Adipocyte (in vitro differentiated cells): ENCODE results near the gene UBE2R2.
"Not testable (repeated sequence)": the region's sequence is repeated elsewhere in the genome, so short reads cannot be mapped to it uniquely, and the experiment has no call there.

Experiments
- DNase-seq: peaks from one replicate; pipeline ENCODE4 v3.0.0-alpha.2; 2015; ENCODE audit warnings: low read depth
- H3K27me3 ChIP-seq: replicated peaks from 2 replicates; pipeline ENCODE4 v1.7.0; 2013; ENCODE audit warnings: mild to moderate bottlenecking, low read length, moderate library complexity; ENCODE audit not compliant: control insufficient read depth, insufficient read depth
- H3K36me3 ChIP-seq: 2 replicates; pipeline ENCODE4 v1.7.0; 2013; ENCODE audit warnings: low read length, mild to moderate bottlenecking, moderate library complexity; ENCODE audit not compliant: control insufficient read depth, insufficient read depth, severe bottlenecking
- H3K4me1 ChIP-seq: 2 replicates; pipeline ENCODE4 v1.7.0; 2013; ENCODE audit warnings: mild to moderate bottlenecking, low read length, moderate library complexity; ENCODE audit not compliant: control insufficient read depth, insufficient read depth
- H3K4me3 ChIP-seq: 2 replicates; pipeline ENCODE4 v1.7.0; 2013; ENCODE audit warnings: mild to moderate bottlenecking, low read length, moderate library complexity
- H3K9ac ChIP-seq: 2 replicates; pipeline ENCODE4 v1.7.0; 2013; ENCODE audit warnings: mild to moderate bottlenecking, low read length, moderate library complexity
- H3K9me3 ChIP-seq: 2 replicates; pipeline ENCODE4 v1.7.0; 2013; ENCODE audit warnings: mild to moderate bottlenecking, low read length, moderate library complexity; ENCODE audit not compliant: control insufficient read depth

UBE2R2 gene

GRCh38 chr9:33868440-33868973 lies 51.5 kb downstream of the UBE2R2 start:
- peak overlapping the region; percentile 6 for H3K9ac ChIP-seq
- no peaks in the 10 kb centered on the region for H3K36me3 ChIP-seq
- H3K4me3 ChIP-seq = peak overlapping the region; percentile 48
- H3K27me3 ChIP-seq = no peaks in the 10 kb centered on the region
- DNase-seq = peak; percentile 36
- no peaks in the 10 kb centered on the region for H3K9me3 ChIP-seq
- H3K4me1 ChIP-seq = peaks cover 20% of the 10 kb centered on the region

DNA sequence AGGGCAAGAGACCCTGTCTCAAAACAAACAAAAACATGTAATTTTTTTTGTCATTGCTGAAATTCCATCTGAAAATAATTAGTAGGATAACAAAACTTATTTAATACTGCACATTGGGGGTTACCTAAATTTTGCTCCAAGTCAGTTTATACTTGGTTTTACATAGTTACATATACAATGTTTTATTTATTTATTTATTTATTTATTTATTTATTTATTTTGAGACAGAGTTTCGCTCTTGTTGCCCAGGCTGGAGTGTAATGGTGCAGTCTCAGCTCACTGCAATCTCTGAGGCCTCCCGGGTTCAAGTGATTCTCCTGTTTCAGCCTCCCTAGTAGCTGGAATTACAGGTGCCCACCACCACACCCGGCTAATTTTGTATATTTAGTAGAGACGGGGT lies 52.3 kb downstream of the UBE2R2 start:
- H3K36me3 ChIP-seq, H3K27me3 ChIP-seq, H3K9ac ChIP-seq, H3K9me3 ChIP-seq, DNase-seq: not testable (repeated sequence)
- H3K4me1 ChIP-seq = peaks cover 20% of the 10 kb centered on the region
- H3K4me3 ChIP-seq = peak overlapping the region; percentile 48

DNA sequence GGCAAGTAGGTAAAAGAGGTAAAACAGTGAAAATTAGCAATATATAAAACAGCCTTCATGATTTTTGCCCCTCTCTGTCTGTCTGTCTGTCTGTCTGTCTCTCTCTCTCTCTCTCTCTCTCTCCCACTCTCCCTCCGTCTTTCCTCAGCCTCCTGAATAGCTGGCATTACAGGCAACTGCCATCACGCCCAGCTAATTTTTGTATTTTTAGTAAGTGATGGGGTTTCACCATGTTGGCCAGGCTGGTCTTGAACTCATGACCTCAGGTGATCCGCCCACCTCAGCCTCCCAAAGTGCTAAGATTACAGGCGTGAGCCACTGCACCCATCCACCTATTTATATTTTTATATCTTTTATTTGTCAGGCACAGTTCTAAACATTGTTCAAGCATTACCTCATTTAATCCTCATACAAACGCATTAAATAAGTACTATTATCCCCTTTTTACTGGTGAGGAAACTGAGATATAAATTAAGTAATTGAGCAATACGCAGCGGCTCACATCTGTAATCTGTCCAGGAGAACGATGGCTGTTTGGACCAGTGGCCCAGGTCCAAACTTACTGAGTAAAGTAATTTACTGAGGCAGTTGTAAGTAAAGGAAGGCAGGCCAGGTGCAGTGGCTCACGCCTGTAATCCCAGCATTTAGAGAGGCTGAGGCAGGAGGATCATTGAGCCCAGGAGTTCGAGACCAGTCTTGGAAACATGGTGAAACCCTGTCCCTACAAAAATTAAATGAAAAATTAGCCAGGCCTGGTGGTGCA lies 60.9 kb downstream of the UBE2R2 start:
- no peak overlapping the region for H3K4me3 ChIP-seq
- H3K9me3 ChIP-seq = no peaks in the 10 kb centered on the region
- H3K27me3 ChIP-seq = no peaks in the 10 kb centered on the region
- H3K4me1 ChIP-seq = peaks cover 14% of the 10 kb centered on the region
- DNase-seq = no peak
- no peaks in the 10 kb centered on the region for H3K36me3 ChIP-seq
- H3K9ac ChIP-seq = no peak overlapping the region

DNA sequence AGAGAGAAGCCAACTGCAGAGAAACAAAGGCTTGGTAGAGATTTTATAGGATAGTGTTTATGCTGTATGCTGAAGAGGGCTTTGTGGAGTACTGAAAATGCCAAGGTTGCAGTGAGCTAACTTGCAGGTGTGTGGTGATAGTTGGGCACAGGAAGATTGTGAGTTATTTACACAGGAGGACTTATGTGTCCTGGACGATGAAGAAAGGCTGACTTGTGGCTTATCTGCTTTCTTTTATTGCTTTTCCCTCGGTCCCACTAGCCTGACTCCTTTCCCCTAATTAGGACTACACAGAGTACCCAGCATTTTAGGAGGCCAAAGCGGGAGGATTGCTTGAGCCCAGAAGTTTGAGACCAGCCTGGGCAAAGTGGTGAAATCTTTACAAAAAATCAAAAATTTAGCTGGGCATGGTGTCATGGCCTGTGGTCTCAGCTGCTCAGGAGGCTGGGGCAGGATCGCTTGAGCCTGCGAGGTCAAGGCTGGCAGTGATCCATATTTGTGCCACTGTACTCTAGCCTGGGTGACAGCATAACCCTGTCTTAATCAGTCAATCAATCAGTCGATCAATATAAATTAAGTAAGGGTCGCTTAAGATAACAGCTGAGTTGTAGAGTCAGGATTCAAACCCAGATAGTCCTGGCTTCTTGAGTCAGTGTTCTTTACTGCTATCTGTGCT lies 61.9 kb downstream of the UBE2R2 start:
- Histone ChIP-seq H3K9ac (no peak overlapping the region), H3K27me3 (no peaks in the 10 kb centered on the region), H3K36me3 (no peaks in the 10 kb centered on the region), H3K9me3 (no peaks in the 10 kb centered on the region), H3K4me3 (no peak overlapping the region), H3K4me1 (peaks cover 14% of the 10 kb centered on the region)
- no peak for DNase-seq

DNA sequence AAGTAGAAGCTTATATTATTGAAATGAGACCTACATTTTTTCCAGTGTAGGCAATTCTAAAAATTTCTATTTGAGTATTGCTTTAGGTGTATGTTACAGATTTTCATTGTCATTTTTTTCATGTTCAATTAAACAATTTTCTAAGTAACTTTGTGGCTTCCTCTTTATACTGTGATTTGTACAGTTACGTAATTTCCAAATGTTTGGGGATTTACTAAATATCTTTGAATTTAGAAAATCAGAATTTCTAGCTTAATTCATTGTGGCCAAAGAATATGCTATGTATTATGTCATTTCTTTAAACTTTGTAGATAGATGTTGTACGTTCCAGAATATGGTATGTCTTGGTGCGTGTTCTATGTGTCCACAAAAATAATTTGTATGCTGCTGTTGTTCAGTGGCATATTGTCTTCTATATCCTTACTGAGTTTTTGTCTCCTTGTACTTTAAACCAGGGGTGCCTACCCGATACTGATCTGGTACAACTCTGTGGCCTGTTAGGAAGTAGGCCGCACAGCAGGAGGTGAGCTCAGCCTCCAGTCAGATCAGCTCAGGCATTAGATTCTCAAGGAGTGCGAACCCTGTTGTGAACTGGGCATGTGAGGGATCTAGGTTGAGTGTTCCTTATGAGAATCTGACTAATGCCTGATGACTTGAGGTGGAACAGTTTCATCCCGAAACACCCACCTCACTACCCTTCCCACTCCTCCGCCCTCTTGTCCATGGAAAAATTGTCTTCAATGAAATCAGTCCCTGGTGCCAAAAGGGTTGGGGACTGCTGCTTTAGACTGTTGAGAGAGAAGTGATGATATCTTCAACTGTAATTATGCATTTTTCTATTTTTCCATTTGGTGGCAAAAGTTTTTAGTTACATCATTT lies 63.5 kb downstream of the UBE2R2 start:
- Histone ChIP-seq H3K4me3 (no peak overlapping the region), H3K9me3 (no peaks in the 10 kb centered on the region), H3K27me3 (no peaks in the 10 kb centered on the region), H3K9ac (no peak overlapping the region), H3K36me3 (no peaks in the 10 kb centered on the region), H3K4me1 (peaks cover 17% of the 10 kb centered on the region)
- DNase-seq = no peak

- Histone ChIP-seq H3K9ac (no peak overlapping the region), H3K4me3 (no peak overlapping the region), H3K4me1 (peaks cover 22% of the 10 kb centered on the region), H3K27me3 (no peaks in the 10 kb centered on the region), H3K36me3 (no peaks in the 10 kb centered on the region), H3K9me3 (no peaks in the 10 kb centered on the region)
- peak; percentile 17 for DNase-seq
These were observed 64.7 kb downstream of the UBE2R2 start for GRCh38 chr9:33881635-33882034.

- H3K9ac ChIP-seq = no peak overlapping the region
- peak; percentile 50 for DNase-seq
- no peaks in the 10 kb centered on the region for H3K27me3 ChIP-seq
- peaks cover 7% of the 10 kb centered on the region for H3K36me3 ChIP-seq
- no peaks in the 10 kb centered on the region for H3K9me3 ChIP-seq
- H3K4me3 ChIP-seq = no peak overlapping the region
- H3K4me1 ChIP-seq = peaks cover 21% of the 10 kb centered on the region
These were observed 68.1 kb downstream of the UBE2R2 start for GRCh38 chr9:33884856-33885701.

DNA sequence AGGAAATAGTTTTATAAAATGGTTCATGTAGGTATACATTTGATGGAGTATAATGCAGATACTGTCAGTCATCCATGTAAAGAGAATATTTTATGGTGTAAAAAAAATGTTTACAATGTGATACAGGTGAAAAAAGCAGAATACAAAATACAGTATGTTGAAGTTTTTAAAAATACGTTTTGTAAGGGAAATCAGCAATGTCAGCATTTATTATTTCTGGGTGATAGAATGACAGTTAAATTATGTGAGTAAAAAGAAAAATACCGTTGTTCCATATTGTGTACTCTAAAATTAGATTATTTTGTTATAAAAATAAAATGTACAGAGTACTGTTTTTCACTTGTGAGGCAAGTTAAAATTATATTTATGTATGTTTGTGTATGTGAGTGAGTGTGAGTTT lies 69.0 kb downstream of the UBE2R2 start:
- Histone ChIP-seq H3K9me3 (no peaks in the 10 kb centered on the region), H3K36me3 (peaks cover 9% of the 10 kb centered on the region), H3K4me3 (no peak overlapping the region), H3K9ac (no peak overlapping the region), H3K4me1 (peaks cover 14% of the 10 kb centered on the region), H3K27me3 (no peaks in the 10 kb centered on the region)
- DNase-seq = no peak

- H3K9ac ChIP-seq = no peak overlapping the region
- no peaks in the 10 kb centered on the region for H3K27me3 ChIP-seq
- H3K4me3 ChIP-seq = no peak overlapping the region
- H3K9me3 ChIP-seq = no peaks in the 10 kb centered on the region
- DNase-seq = no peak
- peaks cover 7% of the 10 kb centered on the region for H3K4me1 ChIP-seq
- H3K36me3 ChIP-seq = peaks cover 5% of the 10 kb centered on the region
These were observed 76.9 kb downstream of the UBE2R2 start for GRCh38 chr9:33893861-33894260.

- H3K27me3 ChIP-seq = no peaks in the 10 kb centered on the region
- H3K9me3 ChIP-seq = no peaks in the 10 kb centered on the region
- peaks cover 5% of the 10 kb centered on the region for H3K36me3 ChIP-seq
- DNase-seq = no peak
- H3K9ac ChIP-seq = no peak overlapping the region
- no peak overlapping the region for H3K4me3 ChIP-seq
- peaks cover 7% of the 10 kb centered on the region for H3K4me1 ChIP-seq
These were observed 77.4 kb downstream of the UBE2R2 start for GRCh38 chr9:33894316-33894715.
